H1 (cell line): Measurements from ENCODE around the gene ELP4. TPM values are rescaled to one million over a fixed set of nuclear protein-coding genes. Genes with fewer than 3 reads are reported as not detected.
A peak's percentile ranks its signal among the peaks of the same experiment; 100 is the strongest.

Source experiments
- CTCF ChIA-PET: fragments of 300-600 bp; sonication (Branson Sonifier 250); formaldehyde crosslinking; loops from one replicate; lab custom pipeline; 2021; ENCODE audit not compliant: partially characterized antibody; lab: Charles Lee
- POLR2A ChIA-PET: fragments of 300-600 bp; sonication (Branson Sonifier 250); formaldehyde crosslinking; loops from one replicate; lab custom pipeline; 2021; ENCODE audit warnings: inconsistent platforms; ENCODE audit not compliant: partially characterized antibody; lab: Charles Lee
- DNase-seq, 2 experiments: peaks; one replicate each; pipeline versions ENCODE4 v3.0.0 to v3.0.0-alpha.2; 2010 to 2022; ENCODE audit warnings: low spot score in 2 of 2, low read depth in 1 of 2, mixed read lengths in 1 of 2
- FAIRE-seq: peaks from 2 replicates; lab custom pipeline; 2011; peaks lifted over from hg19 to GRCh38; lab: Jason Lieb, UNC
- H2AFZ ChIP-seq: 2 replicates; pipeline ENCODE4 v1.8.1; 2012; ENCODE audit warnings: low read length, inconsistent platforms
- H2AK5ac ChIP-seq: 2 replicates; pipeline ENCODE4 v1.6.1; 2013; ENCODE audit warnings: low read depth, low read length
- H2BK120ac ChIP-seq: replicated peaks from 2 replicates; pipeline ENCODE3; 2013; ENCODE audit warnings: low read depth, low read length, inconsistent platforms
- H2BK12ac ChIP-seq: 2 replicates; pipeline ENCODE4 v1.6.1; 2013; ENCODE audit warnings: low read depth, low read length
- H2BK15ac ChIP-seq: 2 replicates; pipeline ENCODE4 v1.6.1; 2013; ENCODE audit warnings: low read length
- H2BK20ac ChIP-seq: 2 replicates; pipeline ENCODE4 v1.6.1; 2013; ENCODE audit warnings: low read length
- H2BK5ac ChIP-seq: 2 replicates; pipeline ENCODE4 v1.6.1; 2013; ENCODE audit warnings: low read depth, low read length
- H3K14ac ChIP-seq: 2 replicates; pipeline ENCODE4 v1.6.1; 2013; ENCODE audit warnings: inconsistent platforms; ENCODE audit not compliant: insufficient read length
- H3K18ac ChIP-seq: 2 replicates; pipeline ENCODE4 v1.6.1; 2013; ENCODE audit warnings: low read length; ENCODE audit errors: extremely low read depth
- H3K23ac ChIP-seq: 2 replicates; pipeline ENCODE4 v1.6.1; 2013; ENCODE audit warnings: inconsistent platforms; ENCODE audit not compliant: insufficient read length
- H3K23me2 ChIP-seq: 2 replicates; pipeline ENCODE4 v1.6.1; 2013; ENCODE audit warnings: low read depth, low read length
- H3K27ac ChIP-seq: 2 replicates; pipeline ENCODE4 v1.6.1; 2011; ENCODE audit warnings: low read depth, low read length, inconsistent platforms
- H3K27me3 ChIP-seq, 4 experiments: replicated peaks in 1 of 4; 1 replicate in 1 of 4; 2 replicates in 3 of 4; pipeline versions ENCODE4 v1.6.1 to v1.8.1; 2011 to 2013; ENCODE audit warnings: low read length in 3 of 4, mild to moderate bottlenecking in 3 of 4, inconsistent platforms in 2 of 4, mixed read lengths in 2 of 4, moderate library complexity in 1 of 4; ENCODE audit not compliant: control insufficient read depth in 3 of 4, insufficient read depth in 3 of 4; ENCODE audit errors: extremely low read depth in 1 of 4
- H3K36me3 ChIP-seq, 4 experiments: 2 replicates each; pipeline versions ENCODE4 v1.6.1 to v1.8.1; 2011 to 2013; ENCODE audit warnings: mild to moderate bottlenecking in 4 of 4, low read length in 3 of 4, moderate library complexity in 2 of 4, control low read depth in 1 of 4, inconsistent platforms in 1 of 4; ENCODE audit not compliant: insufficient read depth in 4 of 4, control insufficient read depth in 2 of 4
- H3K4ac ChIP-seq: replicated peaks from 2 replicates; pipeline ENCODE3; 2013; ENCODE audit warnings: low read length, low read depth, mixed read lengths, inconsistent platforms; ENCODE audit not compliant: insufficient read length
- H3K4me1 ChIP-seq, 4 experiments: replicated peaks in 1 of 4; 1 replicate in 1 of 4; 2 replicates in 3 of 4; pipeline versions ENCODE4 v1.6.1 to v1.8.1; 2011 to 2013; ENCODE audit warnings: low read length in 3 of 4, inconsistent platforms in 2 of 4, mixed read lengths in 1 of 4; ENCODE audit not compliant: insufficient read depth in 4 of 4, control insufficient read depth in 3 of 4
- H3K4me2 ChIP-seq, 2 experiments: 2 replicates each; pipeline versions ENCODE4 v1.6.1 to v1.8.1; 2011 to 2013; ENCODE audit warnings: low read depth in 2 of 2, low read length in 2 of 2, control low read depth in 1 of 2, inconsistent platforms in 1 of 2, mild to moderate bottlenecking in 1 of 2; ENCODE audit not compliant: insufficient read depth in 1 of 2
- H3K4me3 ChIP-seq, 4 experiments: fragments of 200-600, 300-600 bp in 1 of 4; sonication (generic), shearing (Covaris generic), sonication (Bioruptor Twin) in 1 of 4; 2 replicates each; pipeline versions ENCODE4 v1.5.1 to v1.8.1; 2011 to 2016; ENCODE audit warnings: low read length in 4 of 4, low read depth in 3 of 4, control low read depth in 2 of 4, inconsistent platforms in 2 of 4, mild to moderate bottlenecking in 2 of 4, mixed read lengths in 1 of 4, moderate library complexity in 1 of 4; ENCODE audit not compliant: insufficient read depth in 2 of 4; ENCODE audit errors: extremely low read depth in 1 of 4
- H3K56ac ChIP-seq: replicated peaks from 2 replicates; pipeline ENCODE3; 2013; ENCODE audit warnings: low read depth, mild to moderate bottlenecking, mixed read lengths, low read length, inconsistent platforms; ENCODE audit not compliant: insufficient read length
- H3K79me1 ChIP-seq: 2 replicates; pipeline ENCODE4 v1.6.1; 2013; ENCODE audit warnings: low read depth, low read length, control low read depth
- H3K79me2 ChIP-seq, 2 experiments: 2 replicates each; pipeline versions ENCODE4 v1.6.1 to v1.8.1; 2012 to 2013; ENCODE audit warnings: low read length in 2 of 2, mild to moderate bottlenecking in 2 of 2, inconsistent platforms in 1 of 2; ENCODE audit not compliant: insufficient read depth in 2 of 2, control insufficient read depth in 1 of 2
- H3K9ac ChIP-seq, 4 experiments: replicated peaks in 1 of 4; 1 replicate in 1 of 4; 2 replicates in 3 of 4; pipeline versions ENCODE4 v1.6.1 to v1.8.1; 2011 to 2013; ENCODE audit warnings: low read depth in 3 of 4, low read length in 3 of 4, control low read depth in 2 of 4, mild to moderate bottlenecking in 2 of 4, moderate library complexity in 2 of 4, inconsistent platforms in 1 of 4; ENCODE audit errors: extremely low read depth in 1 of 4
- H3K9me3 ChIP-seq, 2 experiments: 2 replicates each; pipeline versions ENCODE4 v1.6.1 to v1.8.1; 2012 to 2013; ENCODE audit warnings: mild to moderate bottlenecking in 2 of 2, moderate library complexity in 2 of 2, control low read depth in 1 of 2, inconsistent platforms in 1 of 2, low read depth in 1 of 2, low read length in 1 of 2, mixed read lengths in 1 of 2; ENCODE audit not compliant: insufficient read depth in 2 of 2
- H4K20me1 ChIP-seq, 2 experiments: replicated peaks in 1 of 2; 2 replicates each; pipeline versions ENCODE3 to v1.8.1; 2011 to 2013; ENCODE audit warnings: inconsistent platforms in 2 of 2, low read length in 2 of 2, mild to moderate bottlenecking in 1 of 2; ENCODE audit not compliant: insufficient read depth in 2 of 2, control insufficient read depth in 1 of 2
- H4K5ac ChIP-seq: 2 replicates; pipeline ENCODE4 v1.6.1; 2013; ENCODE audit warnings: low read length, low read depth, mixed read lengths, inconsistent platforms; ENCODE audit not compliant: insufficient read length
- H4K8ac ChIP-seq: 2 replicates; pipeline ENCODE4 v1.8.0; 2013; ENCODE audit warnings: mild to moderate bottlenecking, moderate library complexity, low read length, inconsistent platforms; ENCODE audit not compliant: insufficient read depth; ENCODE audit errors: extremely low read depth
- H4K91ac ChIP-seq: replicated peaks from 2 replicates; pipeline ENCODE3; 2013; ENCODE audit warnings: low read length, mixed read lengths, inconsistent platforms; ENCODE audit not compliant: insufficient read length
- EP300 ChIP-seq, 2 experiments: IDR thresholded peaks; 1 replicate in 1 of 2; 2 replicates in 1 of 2; pipeline ENCODE4 v1.6.1; 2011 to 2012; ENCODE audit warnings: low read depth in 2 of 2, low read length in 2 of 2, mild to moderate bottlenecking in 2 of 2, borderline replicate concordance in 1 of 2, inconsistent platforms in 1 of 2, moderate library complexity in 1 of 2
- KDM4A ChIP-seq: IDR thresholded peaks from one replicate; pipeline ENCODE4 v1.7.1; 2012; ENCODE audit warnings: low read depth, mild to moderate bottlenecking, moderate library complexity, low read length, inconsistent platforms; ENCODE audit not compliant: severe bottlenecking
- MAFK ChIP-seq: IDR thresholded peaks from 2 replicates; pipeline ENCODE4 v1.6.1; 2012; ENCODE audit warnings: low read depth, mild to moderate bottlenecking, improper control_type of control experiment, low read length
- RAD21 ChIP-seq, 2 experiments: IDR thresholded peaks in 1 of 2; conservative IDR thresholded peaks in 1 of 2; 2 replicates each; pipeline ENCODE4 v1.6.1; 2011; ENCODE audit warnings: low read depth in 2 of 2, low read length in 2 of 2, improper control_type of control experiment in 1 of 2, inconsistent platforms in 1 of 2, mild to moderate bottlenecking in 1 of 2, moderate library complexity in 1 of 2
- SP1 ChIP-seq: IDR thresholded peaks from 2 replicates; pipeline ENCODE4 v1.6.1; 2011; ENCODE audit warnings: low read depth, low read length
- SUZ12 ChIP-seq: fragments of 200-600 bp; sonication (generic); IDR thresholded peaks from 2 replicates; pipeline ENCODE4 v1.6.1; 2012; ENCODE audit warnings: mild to moderate bottlenecking, inconsistent platforms, low read length, moderate library complexity, mixed read lengths
- TAF7 ChIP-seq: optimal IDR thresholded peaks from 2 replicates; pipeline ENCODE3; 2011; ENCODE audit warnings: low read depth, mild to moderate bottlenecking, inconsistent platforms, low read length, moderate library complexity, borderline replicate concordance
- TCF12 ChIP-seq: IDR thresholded peaks from 2 replicates; pipeline ENCODE4 v1.6.1; 2011; ENCODE audit warnings: low read depth, mild to moderate bottlenecking, low read length
- WGBS, 2 experiments: shearing (Covaris generic) in 1 of 2; methylation state at CpG; one replicate each; pipeline versions ENCODE4 v1.1.6 to v1.1.7; 2013 to 2015; ENCODE audit warnings: low lambda C conversion rate in 2 of 2, mixed read lengths in 2 of 2, inconsistent platforms in 1 of 2, low coverage in 1 of 2, missing lambda C conversion rate in 1 of 2; ENCODE audit not compliant: insufficient replicate concordance in 2 of 2, insufficient coverage in 1 of 2, insufficient read length in 1 of 2; ENCODE audit errors: extremely low coverage in 1 of 2, missing lambda C conversion rate in 1 of 2; 5-methylcytosine and 5-hydroxymethylcytosine counted together
- polyA plus RNA-seq, 7 experiments: library from polyadenylated mRNA; depleted of rRNA in 3 of 7; stranded (reverse) in 5 of 7; unstranded in 2 of 7; fragments of >200 nt in 5 of 7; fragments of 200-250 nt in 2 of 7; gene quantifications; 1 replicate in 5 of 7; 2 replicates in 1 of 7; 4 replicates in 1 of 7; pipeline versions ENCODE4 v1.2.1 to v1.2.3, GENCODE V29; 2011 to 2013; ENCODE audit warnings: missing spikeins in 2 of 7, mixed read lengths in 2 of 7
- total RNA-seq: library from RNA; stranded (reverse); fragmentation: NEBNext Ultra II Directional; extraction: Animal tissue kit (Norgen Biotek cat#: 25700); gene quantifications from 2 replicates; pipeline ENCODE4 v1.2.1, GENCODE V29; 2021
- TF ChIP-seq, protein P1 (sequence below): IDR thresholded peaks from 2 replicates; pipeline ENCODE4 v1.6.1; 2012; ENCODE audit warnings: inconsistent platforms

Gene ELP4
- total and polyA plus RNA-seq, 2 of the 8 experiments (the other 6 are each of a cell fraction or from before 2014, with no cell fraction given) = 14.0 to 18.6 TPM

DNA sequence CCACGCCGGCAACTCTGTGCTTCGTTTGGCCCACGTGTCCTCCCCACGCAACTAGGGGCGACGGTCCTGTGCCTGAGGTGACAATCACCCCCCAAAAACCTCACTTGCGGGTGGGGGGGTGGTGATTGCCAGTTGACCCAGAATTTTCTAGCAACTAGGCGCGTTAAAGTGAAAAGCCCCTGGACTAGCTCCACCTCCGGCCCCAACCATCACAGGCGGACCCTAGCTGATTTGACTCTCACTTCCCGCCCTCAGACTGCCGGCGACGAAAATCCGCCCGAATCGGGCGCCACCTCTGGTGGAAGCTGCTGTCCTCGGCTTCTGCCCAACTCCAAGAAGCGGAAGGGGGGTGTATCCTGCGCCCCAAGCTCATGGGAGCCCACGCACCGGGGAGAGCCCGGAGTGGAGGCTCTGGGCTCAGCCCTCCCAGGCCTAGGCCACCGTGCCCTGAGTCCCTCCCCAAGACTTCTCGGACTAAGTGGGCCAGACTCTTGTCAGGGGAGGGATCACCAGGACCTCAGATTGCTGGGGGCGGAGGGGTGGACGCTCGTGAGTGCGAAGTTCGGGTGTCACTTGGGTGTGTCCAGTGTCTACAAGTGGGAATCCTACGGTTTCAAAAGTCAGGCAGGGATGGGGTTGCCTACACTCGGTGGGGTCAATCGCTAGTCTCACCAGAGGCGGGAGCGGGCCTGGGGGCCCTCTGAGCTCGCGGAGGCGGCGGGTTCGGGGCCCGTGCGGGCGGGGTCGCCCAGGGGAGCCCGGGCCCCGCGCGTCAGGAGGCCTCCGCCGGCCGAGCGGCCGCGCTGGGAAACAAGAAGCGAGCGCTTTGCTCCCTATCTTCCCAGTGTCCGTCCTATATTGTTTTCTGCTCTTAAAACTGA, 289.2 kb downstream of the ELP4 start:
- POLR2A ChIA-PET = interaction anchor here (0.7 to 3.0 kb wide), 10 partner anchors 9 to 72 kb away, joined by 3 to 10 read pairs (median 5); no protein-coding TSS in a partner anchor
- Histone ChIP-seq H2BK12ac (peak overlapping the region; percentile 84; the same call in 1 of the 2 replicates), H3K9ac (no peak overlapping the region), H2BK120ac (no peak overlapping the region), H3K4ac (no peak overlapping the region), H3K56ac (no peak overlapping the region), H3K23ac (no peak overlapping the region), H3K18ac (peak overlapping the region; percentile 78), H2BK5ac (no peak overlapping the region; the same call in 1 of the 2 replicates), H4K91ac (no peak overlapping the region), H3K79me2 (no peaks in the 10 kb centered on the region), H3K36me3 (no peaks in the 10 kb centered on the region; a peak in 1 of 8 replicates), H3K4me3 (peak overlapping the region; percentile 45 to 62 (median 51)), H3K27ac (no peak overlapping the region), H3K27me3 (peaks cover 71 to 86% (median 82%) of the 10 kb centered on the region in 4 experiments), H2BK20ac (no peak overlapping the region), H3K9me3 (no peaks in the 10 kb centered on the region), H2AK5ac (peak overlapping the region; percentile 40; the same call in 1 of the 2 replicates), H3K79me1 (no peaks in the 10 kb centered on the region), H2BK15ac (no peak overlapping the region), H4K8ac (peak overlapping the region; percentile 51; the same call in 1 of the 2 replicates), H4K20me1 (peaks cover 0 to 26% of the 10 kb centered on the region in 2 experiments), H3K4me2 (peak overlapping the region; percentile 97 to 99), H3K14ac (no peak overlapping the region), H2AFZ (peak overlapping the region; percentile 52; the same call in 1 of the 2 replicates), H3K4me1 (peaks cover 18 to 30% (median 19%) of the 10 kb centered on the region in 4 experiments), H4K5ac (no peak overlapping the region), H3K23me2 (peaks cover 7% of the 10 kb centered on the region; the same call in 1 of the 2 replicates)
- DNase-seq (peak in 1 of 2 experiments; percentile 89), FAIRE-seq (no peak)
- WGBS, 2 experiments = 1% methylated on average over 58 of the region's 60 CpGs; no CpG with 5 or more reads in 1 of the 2 experiments
- CTCF ChIA-PET = interaction anchor here (0.6 to 6.7 kb wide), 21 partner anchors 9 to 689 kb away, joined by 3 to 59 read pairs (median 4); no protein-coding TSS in a partner anchor
- TF ChIP-seq TAF7 (peak; percentile 35), SUZ12 (peak; percentile 63; the same call in 1 of the 2 replicates), SP1 (peak; percentile 43; the same call in 1 of the 2 replicates), KDM4A (peak; percentile 76), RAD21 (IDR thresholded peaks at IDR 0.05 in 1 of 2, conservative IDR thresholded peaks at IDR 0.05 in 1 of 2; ENCODE audit: low read depth in 2 of 2, low read length in 2 of 2) (peak; percentile 61 to 73), MAFK (no peak), EP300 (IDR thresholded peaks at IDR 0.05; ENCODE audit: borderline replicate concordance in 1 of 2, low read depth in 2 of 2, low read length in 2 of 2) (peak in 1 of 2 experiments; percentile 50; a peak in 1 of 3 replicates), TCF12 (0 out of 2 replicates have a peak, but pooled peaks have one; percentile 17)
- TF ChIP-seq, protein P1, sequence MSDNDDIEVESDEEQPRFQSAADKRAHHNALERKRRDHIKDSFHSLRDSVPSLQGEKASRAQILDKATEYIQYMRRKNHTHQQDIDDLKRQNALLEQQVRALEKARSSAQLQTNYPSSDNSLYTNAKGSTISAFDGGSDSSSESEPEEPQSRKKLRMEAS = peak; percentile 74
